ENCODE results near the gene SFRP5.

Gene SFRP5

DNA sequence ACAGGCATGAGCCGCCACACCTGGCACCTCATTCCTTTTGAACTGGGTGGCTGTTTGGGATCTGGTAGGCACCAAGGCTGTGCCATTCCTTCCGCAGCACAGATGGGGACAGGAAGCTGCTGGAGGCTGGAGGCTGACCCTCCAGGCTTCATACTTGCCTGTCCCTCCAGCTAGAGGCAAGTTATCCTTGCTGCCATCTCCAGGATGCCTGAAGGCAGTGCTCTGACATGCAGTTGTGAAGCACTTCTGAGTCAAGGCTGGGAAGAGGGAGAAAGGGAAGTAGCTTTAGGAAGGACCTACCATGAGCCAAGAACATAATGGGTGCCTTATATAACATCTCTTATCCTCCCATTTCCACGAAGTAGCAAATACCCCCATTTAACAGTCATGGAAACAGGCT lies 48.8 kb downstream of the SFRP5 start:
- TF ChIP-seq ZFX (IDR thresholded peaks at IDR 0.05) = no peak
- TF ChIP-seq, protein P1, sequence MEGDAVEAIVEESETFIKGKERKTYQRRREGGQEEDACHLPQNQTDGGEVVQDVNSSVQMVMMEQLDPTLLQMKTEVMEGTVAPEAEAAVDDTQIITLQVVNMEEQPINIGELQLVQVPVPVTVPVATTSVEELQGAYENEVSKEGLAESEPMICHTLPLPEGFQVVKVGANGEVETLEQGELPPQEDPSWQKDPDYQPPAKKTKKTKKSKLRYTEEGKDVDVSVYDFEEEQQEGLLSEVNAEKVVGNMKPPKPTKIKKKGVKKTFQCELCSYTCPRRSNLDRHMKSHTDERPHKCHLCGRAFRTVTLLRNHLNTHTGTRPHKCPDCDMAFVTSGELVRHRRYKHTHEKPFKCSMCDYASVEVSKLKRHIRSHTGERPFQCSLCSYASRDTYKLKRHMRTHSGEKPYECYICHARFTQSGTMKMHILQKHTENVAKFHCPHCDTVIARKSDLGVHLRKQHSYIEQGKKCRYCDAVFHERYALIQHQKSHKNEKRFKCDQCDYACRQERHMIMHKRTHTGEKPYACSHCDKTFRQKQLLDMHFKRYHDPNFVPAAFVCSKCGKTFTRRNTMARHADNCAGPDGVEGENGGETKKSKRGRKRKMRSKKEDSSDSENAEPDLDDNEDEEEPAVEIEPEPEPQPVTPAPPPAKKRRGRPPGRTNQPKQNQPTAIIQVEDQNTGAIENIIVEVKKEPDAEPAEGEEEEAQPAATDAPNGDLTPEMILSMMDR (conservative IDR thresholded peaks at IDR 0.05) = no peak
- no peak overlapping the region for H3K27ac ChIP-seq

DNA sequence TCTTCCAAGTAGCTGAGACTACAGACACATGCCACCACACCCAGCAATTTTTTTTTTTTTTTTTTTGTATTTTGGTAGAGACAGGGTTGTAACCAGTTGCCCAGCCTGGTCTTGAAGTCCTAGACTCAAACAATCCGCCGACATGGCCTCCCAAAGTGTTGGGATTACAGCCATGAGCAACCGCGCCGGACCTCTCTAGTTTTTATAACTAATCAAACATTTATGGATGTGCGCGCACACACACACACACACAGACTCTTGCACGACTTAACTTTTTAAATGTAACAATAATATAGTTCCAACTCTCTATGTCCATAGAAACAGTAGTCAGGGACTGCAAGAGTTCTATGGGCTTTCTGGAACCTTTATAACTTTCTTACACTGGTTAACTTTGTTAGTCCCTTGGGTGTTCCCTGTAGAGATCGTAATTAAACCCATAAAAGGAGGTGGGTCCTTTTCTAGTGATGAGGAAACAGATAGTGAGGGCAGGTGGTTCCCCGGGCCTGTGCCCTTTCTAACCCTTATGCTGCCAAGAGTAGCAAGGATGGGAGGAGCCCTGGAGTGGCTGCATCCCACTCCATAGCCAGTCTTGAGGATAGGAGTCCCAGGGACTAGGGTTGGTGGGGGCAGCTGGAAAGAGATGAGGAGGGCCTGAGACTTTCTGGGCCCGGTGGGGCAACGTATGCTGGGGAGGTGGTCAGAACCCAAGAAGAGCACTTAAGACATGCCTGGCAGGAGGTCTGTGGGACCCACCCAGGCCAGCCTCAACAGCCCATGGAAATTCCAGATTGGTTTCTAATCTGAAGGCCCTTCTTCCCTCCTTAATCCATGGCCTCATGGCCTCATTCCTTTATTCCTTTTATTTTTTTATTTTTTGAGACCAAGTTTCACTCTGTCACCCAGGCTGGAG lies 49.7 kb downstream of the SFRP5 start:
- no peak overlapping the region for H3K27ac ChIP-seq
- TF ChIP-seq, protein P1 (conservative IDR thresholded peaks at IDR 0.05) = no peak

DNA sequence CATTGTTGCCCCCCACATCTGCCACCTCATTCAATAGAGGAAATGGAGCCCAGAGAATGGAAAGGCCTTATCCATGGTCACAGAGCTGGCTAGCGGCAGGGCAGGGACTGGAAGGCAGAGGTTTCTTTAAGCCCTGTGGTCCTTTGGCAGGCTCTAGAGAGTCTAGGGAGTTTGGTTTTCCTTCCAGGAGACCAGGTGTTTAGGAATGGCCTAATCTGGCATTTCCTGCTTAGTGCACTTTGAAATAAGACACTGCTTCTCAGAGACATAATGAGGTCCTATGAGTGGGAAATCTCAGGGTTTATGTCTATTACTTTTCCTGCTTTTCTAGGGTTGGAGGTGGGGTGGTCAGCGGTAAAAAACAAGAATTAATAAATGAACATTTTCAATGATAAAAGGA lies 52.2 kb downstream of the SFRP5 start:
- peak overlapping the region; percentile 54; the same call in 1 of the 2 replicates for H3K27ac ChIP-seq
- TF ChIP-seq ZFX (IDR thresholded peaks at IDR 0.05) = no peak
- TF ChIP-seq, protein P1 (conservative IDR thresholded peaks at IDR 0.05) = no peak

DNA sequence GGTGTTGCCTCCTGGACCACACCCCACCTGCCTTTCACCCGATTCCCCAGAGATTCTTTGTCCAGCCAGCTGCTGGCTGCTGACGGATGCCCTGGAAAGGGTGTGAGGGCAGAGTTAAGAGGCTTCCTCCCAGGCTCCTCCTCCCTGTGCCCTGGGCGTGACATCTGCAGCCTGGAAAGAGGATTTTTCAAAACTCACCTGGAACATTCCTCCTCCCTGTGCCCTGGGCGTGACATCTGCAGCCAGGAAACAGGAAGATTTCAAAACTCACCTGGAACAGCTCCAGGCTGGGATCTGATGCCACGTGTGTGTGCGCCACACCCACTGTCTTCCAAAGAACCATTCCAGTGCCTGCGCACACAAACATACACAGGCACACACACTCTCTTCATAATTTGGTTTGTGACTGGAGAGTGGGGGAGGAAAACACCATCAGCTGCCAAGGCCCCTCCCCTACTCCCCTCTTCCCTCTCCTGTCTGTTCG lies 53.1 kb downstream of the SFRP5 start:
- no peak for TF ChIP-seq ZFX (IDR thresholded peaks at IDR 0.05)
- TF ChIP-seq, protein P1 (conservative IDR thresholded peaks at IDR 0.05) = no peak
- H3K27ac ChIP-seq = peak overlapping the region; percentile 54

DNA sequence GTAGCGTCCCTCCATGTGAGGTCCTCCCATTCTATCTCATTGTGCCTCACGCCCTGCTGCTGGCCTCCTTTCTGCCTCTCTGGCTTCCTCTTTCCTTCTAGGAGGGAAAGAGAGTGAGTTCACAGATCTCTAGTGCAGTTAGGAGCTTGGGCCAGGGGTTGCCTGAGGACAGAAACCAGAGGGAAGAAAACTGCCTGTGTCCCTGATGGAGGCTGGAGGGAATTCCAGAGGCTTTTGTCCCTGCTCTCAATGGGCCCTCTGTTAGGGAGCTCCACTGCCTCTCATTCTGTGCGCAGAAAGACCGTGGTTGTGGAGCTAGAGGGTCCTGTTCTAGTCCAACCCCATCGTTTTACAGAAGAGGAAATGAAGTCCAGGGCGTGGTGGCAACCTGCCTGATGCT lies 53.6 kb downstream of the SFRP5 start:
- peak overlapping the region; percentile 54 for H3K27ac ChIP-seq
- TF ChIP-seq, protein P1 (conservative IDR thresholded peaks at IDR 0.05) = no peak
- TF ChIP-seq ZFX (IDR thresholded peaks at IDR 0.05) = no peak

DNA sequence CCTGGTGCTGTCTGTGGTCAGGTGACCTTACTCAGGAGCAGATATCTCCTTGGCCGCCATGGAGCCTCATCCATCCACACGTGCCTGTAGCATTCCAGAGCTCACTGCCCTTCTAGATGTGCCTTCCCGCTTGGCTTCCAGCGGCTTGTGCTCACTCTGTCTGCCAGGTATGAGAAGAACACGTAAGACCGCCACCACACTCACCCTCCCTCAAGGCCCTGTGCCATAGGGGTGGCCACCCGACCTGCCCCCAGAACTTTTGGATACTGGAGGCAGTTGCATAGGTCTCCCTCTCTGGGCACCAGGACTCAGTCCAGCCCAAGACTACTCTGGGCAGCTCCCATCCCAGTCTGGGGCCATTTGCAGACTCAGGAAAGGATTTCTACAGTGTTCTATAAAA lies 54.2 kb downstream of the SFRP5 start:
- TF ChIP-seq, protein P1 (conservative IDR thresholded peaks at IDR 0.05) = no peak
- peak overlapping the region; percentile 54 for H3K27ac ChIP-seq

All from C4-2B (cell line).